ENCODE data around the gene MDGA2. TPM values are rescaled to one million over a fixed set of nuclear protein-coding genes. Genes with fewer than 3 reads are reported as not detected.
A peak's percentile ranks its signal among the peaks of the same experiment; 100 is the strongest.
"Not testable (repeated sequence)": the region's sequence is repeated elsewhere in the genome, so short reads cannot be mapped to it uniquely, and the experiment has no call there.

The MDGA2 gene
- total and polyA plus RNA-seq, 8 donors = 0.14 to 2.9 TPM; not detected in 6

DNA sequence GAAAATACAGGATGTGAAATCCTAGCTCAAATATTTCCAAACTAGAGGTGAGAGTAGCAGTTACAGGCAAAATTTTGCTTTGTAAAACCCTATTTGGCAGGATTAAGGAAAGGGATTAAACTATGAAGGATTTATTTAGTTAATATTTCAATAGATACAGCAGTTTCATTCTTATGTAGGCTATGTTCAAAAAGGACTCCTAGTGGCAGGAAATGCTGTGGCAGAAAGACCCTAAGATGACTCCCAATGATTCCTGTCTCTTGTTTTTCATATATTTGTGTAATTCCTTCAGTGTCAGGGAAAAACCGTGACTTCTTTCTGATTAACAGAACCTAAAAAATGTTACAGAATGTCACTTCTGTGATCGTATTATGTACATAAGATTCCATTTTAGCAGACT lies 724.3 kb downstream of the MDGA2 start:
- Histone ChIP-seq H3K27me3 (no peaks in the 10 kb centered on the region), H3K36me3 (no peaks in the 10 kb centered on the region), H3K27ac (no peak overlapping the region), H3K9me3 (peaks cover 0 to 15% (median 5%) of the 10 kb centered on the region in 4 donors), H3K4me3 (no peak overlapping the region), H3K4me1 (no peaks in the 10 kb centered on the region)
- intact Hi-C loops (cut with DNase I; ENCODE audit: low total_unique reads) = no loop called here
- WGBS, 5 donors = 90 to 97% (median 93%) methylated on average over 2 of the region's 2 CpGs
- DNase-seq = no peak
- no peak for TF ChIP-seq EP300 (IDR thresholded peaks at IDR 0.05)
- TF ChIP-seq POLR2AphosphoS5 (IDR thresholded peaks at IDR 0.05) = no peak
- TF ChIP-seq, protein P1, sequence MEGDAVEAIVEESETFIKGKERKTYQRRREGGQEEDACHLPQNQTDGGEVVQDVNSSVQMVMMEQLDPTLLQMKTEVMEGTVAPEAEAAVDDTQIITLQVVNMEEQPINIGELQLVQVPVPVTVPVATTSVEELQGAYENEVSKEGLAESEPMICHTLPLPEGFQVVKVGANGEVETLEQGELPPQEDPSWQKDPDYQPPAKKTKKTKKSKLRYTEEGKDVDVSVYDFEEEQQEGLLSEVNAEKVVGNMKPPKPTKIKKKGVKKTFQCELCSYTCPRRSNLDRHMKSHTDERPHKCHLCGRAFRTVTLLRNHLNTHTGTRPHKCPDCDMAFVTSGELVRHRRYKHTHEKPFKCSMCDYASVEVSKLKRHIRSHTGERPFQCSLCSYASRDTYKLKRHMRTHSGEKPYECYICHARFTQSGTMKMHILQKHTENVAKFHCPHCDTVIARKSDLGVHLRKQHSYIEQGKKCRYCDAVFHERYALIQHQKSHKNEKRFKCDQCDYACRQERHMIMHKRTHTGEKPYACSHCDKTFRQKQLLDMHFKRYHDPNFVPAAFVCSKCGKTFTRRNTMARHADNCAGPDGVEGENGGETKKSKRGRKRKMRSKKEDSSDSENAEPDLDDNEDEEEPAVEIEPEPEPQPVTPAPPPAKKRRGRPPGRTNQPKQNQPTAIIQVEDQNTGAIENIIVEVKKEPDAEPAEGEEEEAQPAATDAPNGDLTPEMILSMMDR (IDR thresholded peaks at IDR 0.05) = no peak
- TF ChIP-seq POLR2A (IDR thresholded peaks at IDR 0.05) = no peak

DNA sequence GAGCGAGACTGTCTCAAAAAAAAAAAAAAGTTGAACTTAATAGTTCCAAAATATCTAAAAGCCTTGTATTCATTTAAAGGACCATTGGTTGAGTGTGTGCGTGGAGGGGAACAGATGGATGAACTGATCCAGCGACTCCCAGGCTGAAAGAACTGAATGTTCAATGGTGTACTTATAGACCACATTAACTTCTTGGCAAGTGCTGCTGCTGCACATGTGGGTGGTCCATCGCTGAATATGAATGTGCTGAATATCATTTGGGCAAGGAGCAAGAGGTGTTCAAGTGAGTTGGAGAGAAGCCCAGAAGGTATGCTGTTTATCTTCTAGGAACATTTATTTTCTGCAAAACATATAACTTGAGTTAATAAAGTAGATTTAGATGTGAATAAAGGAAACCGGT lies 734.8 kb downstream of the MDGA2 start:
- Histone ChIP-seq H3K9me3 (peaks cover 0 to 26% (median 11%) of the 10 kb centered on the region in 4 donors), H3K36me3 (no peaks in the 10 kb centered on the region), H3K4me1 (no peaks in the 10 kb centered on the region), H3K27ac (no peak overlapping the region), H3K4me3 (no peak overlapping the region), H3K27me3 (no peaks in the 10 kb centered on the region)
- peak in 1 of 2 donors; percentile 4 for DNase-seq
- TF ChIP-seq EP300 (IDR thresholded peaks at IDR 0.05) (no peak), POLR2A (IDR thresholded peaks at IDR 0.05) (no peak), POLR2AphosphoS5 (IDR thresholded peaks at IDR 0.05) (no peak)
- TF ChIP-seq, protein P1 (IDR thresholded peaks at IDR 0.05) = no peak
- intact Hi-C loops (cut with DNase I; ENCODE audit: low total_unique reads) = no loop called here
- WGBS, 5 donors = 73 to 87% (median 84%) methylated on average over 5 of the region's 5 CpGs

DNA sequence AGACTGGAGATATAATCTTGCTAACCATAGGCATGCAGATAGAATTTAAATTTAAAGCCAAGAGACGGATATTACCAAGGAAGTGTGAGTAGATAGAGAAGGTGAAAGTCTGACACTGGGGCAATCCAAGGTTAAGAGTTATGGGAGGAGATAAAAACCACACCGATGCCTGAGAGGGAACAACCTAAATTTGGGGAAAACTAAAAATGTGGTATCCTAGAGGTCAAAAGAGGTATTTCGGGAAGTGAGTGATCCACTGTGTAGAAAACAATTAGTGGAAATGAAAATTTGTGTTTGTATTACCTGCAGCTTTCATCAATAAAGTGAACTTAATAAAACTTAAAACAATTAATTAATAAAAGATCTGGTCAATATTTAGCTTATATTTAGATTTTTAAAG lies 754.9 kb downstream of the MDGA2 start:
- intact Hi-C loops (cut with DNase I; ENCODE audit: low total_unique reads) = no loop called here
- H3K4me3 ChIP-seq = no peak overlapping the region
- H3K9me3 ChIP-seq = no peaks in the 10 kb centered on the region
- TF ChIP-seq, protein P1 (IDR thresholded peaks at IDR 0.05) = no peak
- TF ChIP-seq EP300 (IDR thresholded peaks at IDR 0.05) (no peak), POLR2AphosphoS5 (IDR thresholded peaks at IDR 0.05) (no peak), POLR2A (IDR thresholded peaks at IDR 0.05) (no peak)
- no peak for DNase-seq
- no peak overlapping the region for H3K27ac ChIP-seq
- 89 to 97% (median 94%) methylated on average over 3 of the region's 3 CpGs for WGBS, 5 donors
- no peaks in the 10 kb centered on the region for H3K4me1 ChIP-seq
- no peaks in the 10 kb centered on the region for H3K27me3 ChIP-seq
- H3K36me3 ChIP-seq = no peaks in the 10 kb centered on the region

DNA sequence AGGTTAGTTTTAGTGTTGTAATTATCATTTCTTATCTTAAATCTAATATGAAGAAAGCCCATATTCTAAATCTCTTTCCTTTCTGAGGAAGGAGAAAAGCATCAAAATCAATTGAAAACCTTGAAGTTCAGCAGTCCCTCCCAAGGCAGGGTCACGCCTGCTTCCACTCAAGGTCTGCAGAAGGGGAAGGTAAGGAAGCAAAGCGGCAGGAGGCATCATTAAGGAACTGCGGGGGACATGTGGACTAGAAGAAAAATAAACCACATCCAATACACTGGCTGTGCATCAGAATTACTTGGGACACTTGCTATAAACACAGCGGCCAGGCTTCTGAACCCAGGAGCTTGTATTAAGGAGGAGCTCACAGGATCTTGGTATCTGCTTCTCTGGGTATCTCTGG lies 759.9 kb downstream of the MDGA2 start:
- 70 to 85% (median 73%) methylated on average over 3 to 4 of the region's 4 CpGs for WGBS, 5 donors
- H3K27me3 ChIP-seq; H3K4me1 ChIP-seq; H3K9me3 ChIP-seq; H3K36me3 ChIP-seq; DNase-seq; H3K4me3 ChIP-seq; H3K27ac ChIP-seq; intact Hi-C loops (cut with DNase I; ENCODE audit: low total_unique reads): not testable (repeated sequence)

DNA sequence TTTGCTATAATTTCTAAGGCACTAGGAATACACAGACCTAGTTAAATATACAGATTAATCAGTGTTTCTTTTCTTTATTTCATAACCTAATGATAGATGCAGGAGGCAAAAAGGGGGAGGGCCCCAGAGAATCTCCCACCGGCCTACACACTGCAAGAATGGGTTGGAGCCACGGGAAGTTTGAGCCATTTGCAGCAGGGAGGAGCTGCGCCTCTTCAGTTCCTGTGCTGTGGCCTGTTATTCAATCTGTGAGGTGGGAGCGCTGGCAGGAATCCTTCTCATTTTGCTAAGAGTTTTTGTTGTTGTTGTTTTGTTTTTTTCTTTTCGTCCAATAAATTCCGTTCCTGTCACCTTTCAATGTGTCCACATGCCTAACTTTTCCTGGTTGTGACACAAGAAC lies 772.6 kb downstream of the MDGA2 start:
- 77 to 84% (median 80%) methylated on average over 6 of the region's 6 CpGs for WGBS, 5 donors
- Histone ChIP-seq H3K9me3 (no peaks in the 10 kb centered on the region), H3K4me1 (no peaks in the 10 kb centered on the region), H3K36me3 (no peaks in the 10 kb centered on the region), H3K4me3 (no peak overlapping the region), H3K27ac (no peak overlapping the region), H3K27me3 (no peaks in the 10 kb centered on the region)
- no peak for DNase-seq
- intact Hi-C loops (cut with DNase I; ENCODE audit: low total_unique reads) = no loop called here
- TF ChIP-seq POLR2A (IDR thresholded peaks at IDR 0.05) = no peak
- TF ChIP-seq, protein P1 (IDR thresholded peaks at IDR 0.05) = no peak
- no peak for TF ChIP-seq EP300 (IDR thresholded peaks at IDR 0.05)
- no peak for TF ChIP-seq POLR2AphosphoS5 (IDR thresholded peaks at IDR 0.05)

Data from stomach (tissue), 9 donors.